Measurements from ENCODE around the gene MYH7B. TPM values are rescaled to one million over a fixed set of nuclear protein-coding genes. Genes with fewer than 3 reads are reported as not detected.

MYH7B gene
- 0.03 to 0.18 TPM (median 0.16 TPM) in 5 replicates for total RNA-seq (2022; extraction: Qiagen RNA extraction)

DNA sequence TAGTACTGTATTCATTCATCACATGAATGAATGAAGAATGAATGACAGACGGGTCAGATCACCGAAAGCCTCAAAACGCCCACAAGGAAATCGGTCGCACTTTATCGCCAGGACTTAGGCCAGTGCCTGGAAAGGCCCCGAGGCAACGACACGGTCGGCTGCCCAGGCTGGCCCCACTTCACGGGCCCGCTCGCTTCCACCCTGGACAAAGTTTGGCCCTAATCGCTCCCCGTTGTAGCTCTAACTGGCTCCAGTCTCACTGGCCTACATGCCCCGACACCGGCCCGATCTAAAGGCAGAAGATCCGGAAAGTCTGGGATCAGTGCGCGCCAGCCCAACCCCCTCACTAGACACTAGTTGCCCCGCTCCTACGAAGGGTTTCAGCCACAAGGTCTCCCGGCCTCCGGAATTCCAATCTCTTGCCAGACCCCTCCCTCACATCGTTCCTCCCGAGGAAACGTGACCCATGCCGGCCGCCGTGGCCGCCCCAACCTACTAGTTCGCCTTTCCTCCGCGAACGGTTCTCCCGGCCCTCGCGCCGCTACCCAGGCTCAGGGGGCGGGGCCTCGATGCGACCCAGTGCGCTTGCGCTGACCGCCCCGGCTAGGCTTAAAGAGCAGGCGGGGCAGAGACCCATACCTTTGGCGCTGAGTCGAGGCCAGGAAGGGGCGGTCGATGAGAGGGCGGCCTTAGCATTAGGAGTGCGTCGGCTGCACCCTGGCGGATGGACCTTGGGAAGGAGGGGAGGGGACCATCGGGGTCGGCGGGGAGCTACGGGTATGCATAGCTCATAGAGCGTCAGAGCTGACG is at the start of gene MYH7B, which contains the start of gene GSS:
TSS of gene MYH7B (plus strand) at position 638 of the 810 bp plus-strand sequence. CDS start 22,138 bp downstream, outside the sequence.
TSS of gene GSS (minus strand) at position 576 of the 810 bp plus-strand sequence. CDS start 3,954 bp downstream, outside the sequence.

Other genes with a start within 250 kb of the MYH7B start
- gene NCOA6, start 130.2 kb upstream of the MYH7B start, total RNA-seq (2022; extraction: Qiagen RNA extraction) = 17.6 to 24.6 TPM (median 21.5 TPM) in 5 replicates
- 5.3 to 7.8 TPM (median 6.6 TPM) in 5 replicates for gene GGT7, start 83.0 kb upstream of the MYH7B start, total RNA-seq (2022; extraction: Qiagen RNA extraction)
- 7.8 to 11.4 TPM (median 10.2 TPM) in 5 replicates for gene ACSS2, start 79.3 kb upstream of the MYH7B start, total RNA-seq (2022; extraction: Qiagen RNA extraction)
- gene GSS, start 62 bp upstream of the MYH7B start, total RNA-seq (2022; extraction: Qiagen RNA extraction) = 53.7 to 54.9 TPM (median 54.2 TPM) in 5 replicates
- gene TRPC4AP, start 136.9 kb downstream of the MYH7B start, total RNA-seq (2022; extraction: Qiagen RNA extraction) = 50.4 to 66.0 TPM (median 61.1 TPM) in 5 replicates
- gene EDEM2, start 191.5 kb downstream of the MYH7B start, total RNA-seq (2022; extraction: Qiagen RNA extraction) = 50.1 to 59.6 TPM (median 58.6 TPM) in 5 replicates
- gene PROCR, start 216.2 kb downstream of the MYH7B start, total RNA-seq (2022; extraction: Qiagen RNA extraction) = 121 to 148 TPM (median 145 TPM) in 5 replicates